HG02610 (cell line): ENCODE data around the gene GRM8.

ENCODE experiments used
- ATAC-seq: cut with Tn5 transposase; IDR thresholded peaks from one replicate; pipeline ENCODE4 v1.9.1; 2021; ENCODE audit warnings: mild to moderate bottlenecking, moderate library complexity; ENCODE audit not compliant: unreplicated experiment

Gene GRM8

GRCh38 chr7:126820925-126821324 is 431.8 kb downstream of the GRM8 start:
- ATAC-seq: no peak

GRCh38 chr7:126819197-126819484 is 433.6 kb downstream of the GRM8 start:
- ATAC-seq: no peak

GRCh38 chr7:126818393-126819196 is 434.1 kb downstream of the GRM8 start:
- ATAC-seq: no peak

- no peak for ATAC-seq
Measured at GRCh38 chr7:126809188-126809587, 443.6 kb downstream of the GRM8 start.

GRCh38 chr7:126806614-126807013 is 446.1 kb downstream of the GRM8 start:
- no peak for ATAC-seq

- ATAC-seq: no peak
Measured at GRCh38 chr7:126805351-126805750, 447.4 kb downstream of the GRM8 start.

- no peak for ATAC-seq
Measured at GRCh38 chr7:126804604-126805003, 448.1 kb downstream of the GRM8 start.

GRCh38 chr7:126803990-126804389 is 448.8 kb downstream of the GRM8 start:
- ATAC-seq: no peak

GRCh38 chr7:126803060-126803665 is 449.6 kb downstream of the GRM8 start:
- ATAC-seq: peak; percentile 90

- no peak for ATAC-seq
Measured at GRCh38 chr7:126801733-126802132, 451.0 kb downstream of the GRM8 start.

GRCh38 chr7:126799541-126799940 is 453.2 kb downstream of the GRM8 start:
- no peak for ATAC-seq

- ATAC-seq: no peak
Measured at GRCh38 chr7:126792521-126792920, 460.2 kb downstream of the GRM8 start.

- ATAC-seq: no peak
Measured at GRCh38 chr7:126791306-126791705, 461.4 kb downstream of the GRM8 start.

GRCh38 chr7:126790763-126791162 is 462.0 kb downstream of the GRM8 start:
- ATAC-seq: no peak

GRCh38 chr7:126783613-126784012 is 469.1 kb downstream of the GRM8 start:
- no peak for ATAC-seq

- peak; percentile 88 for ATAC-seq
Measured at GRCh38 chr7:126780993-126781392, 471.7 kb downstream of the GRM8 start.

- ATAC-seq: no peak
Measured at GRCh38 chr7:126778101-126778500, 474.6 kb downstream of the GRM8 start.

GRCh38 chr7:126776498-126776897 is 476.2 kb downstream of the GRM8 start:
- ATAC-seq: no peak

GRCh38 chr7:126774077-126774476 is 478.7 kb downstream of the GRM8 start:
- ATAC-seq: no peak

GRCh38 chr7:126768836-126769235 is 483.9 kb downstream of the GRM8 start:
- ATAC-seq: no peak

- ATAC-seq: no peak
Measured at GRCh38 chr7:126760914-126761577, 491.7 kb downstream of the GRM8 start.

GRCh38 chr7:126755381-126755780 is 497.4 kb downstream of the GRM8 start:
- no peak for ATAC-seq
